BE2C (cell line): ENCODE measurements around the gene MORN5.

Source experiments
- DNase-seq: peaks from one replicate; pipeline ENCODE4 v3.0.0-alpha.2; 2020
- H3K27me3 ChIP-seq: fragments of 250-450 bp; sonication (Bioruptor Pico); 2 replicates; pipeline ENCODE4 v1.5.1; 2020; ENCODE audit warnings: mild to moderate bottlenecking
- H3K36me3 ChIP-seq: fragments of 250-450 bp; sonication (Bioruptor Pico); 2 replicates; pipeline ENCODE4 v1.5.1; 2020; ENCODE audit warnings: mild to moderate bottlenecking
- H3K4me1 ChIP-seq: fragments of 250-450 bp; sonication (Bioruptor Pico); 2 replicates; pipeline ENCODE4 v1.5.1; 2020
- H3K4me3 ChIP-seq: 2 replicates; pipeline ENCODE4 v1.5.1; 2011; ENCODE audit warnings: low read depth, low read length
- H3K9me3 ChIP-seq: fragments of 250-450 bp; sonication (Bioruptor Pico); 2 replicates; pipeline ENCODE4 v1.5.1; 2020
- TF ChIP-seq, protein P1 (sequence below): IDR thresholded peaks from 2 replicates; pipeline ENCODE4 v1.5.1; 2012; ENCODE audit warnings: mild to moderate bottlenecking, low read depth, low read length

MORN5 gene

DNA sequence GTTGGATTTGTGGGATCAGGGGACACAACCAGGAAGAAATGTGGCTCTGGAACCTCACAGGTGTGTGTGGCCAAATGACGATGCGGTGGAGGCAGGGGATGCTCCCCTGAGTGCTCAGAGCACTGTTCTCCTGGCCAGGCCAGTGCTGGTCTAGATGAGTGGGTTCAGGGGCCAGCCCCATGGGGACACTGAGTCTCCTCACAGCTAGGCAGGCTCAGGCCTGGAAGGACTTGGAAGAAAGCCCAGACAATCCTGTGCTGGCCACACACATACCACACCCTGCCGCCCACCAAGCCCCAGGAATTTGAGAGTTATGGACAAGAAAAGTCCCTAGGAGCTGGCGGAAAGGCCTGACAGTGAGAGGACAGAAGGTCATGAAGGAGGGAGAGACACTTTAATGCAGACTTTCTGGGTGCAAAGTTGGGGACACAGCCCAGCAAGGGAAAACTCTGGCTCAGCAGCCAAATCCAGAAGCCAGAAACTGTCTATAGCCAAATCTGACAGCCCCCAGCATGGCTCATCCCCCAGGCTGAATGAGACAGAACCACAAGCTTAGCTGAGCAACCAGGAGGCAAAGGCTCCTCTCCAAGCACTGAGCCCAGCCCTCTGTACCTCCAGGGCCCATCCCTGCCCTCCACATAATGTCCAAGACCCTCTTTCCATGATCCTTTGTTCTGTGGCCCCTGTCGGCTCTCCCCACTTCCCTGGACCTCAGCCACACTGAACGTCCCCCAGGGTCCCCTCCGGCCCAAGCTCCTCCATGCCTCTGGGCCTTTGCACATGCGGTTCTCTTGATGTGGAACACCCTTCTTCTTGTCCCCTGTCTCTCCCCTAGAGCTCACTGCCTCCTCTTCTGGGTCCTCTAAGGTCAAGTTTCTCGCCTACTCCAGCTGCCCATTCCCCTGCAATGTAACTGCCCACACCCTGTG lies 46.7 kb downstream of the MORN5 start:
- no peak for DNase-seq
- H3K27me3 ChIP-seq = peaks cover 12% of the 10 kb centered on the region
- TF ChIP-seq, protein P1, sequence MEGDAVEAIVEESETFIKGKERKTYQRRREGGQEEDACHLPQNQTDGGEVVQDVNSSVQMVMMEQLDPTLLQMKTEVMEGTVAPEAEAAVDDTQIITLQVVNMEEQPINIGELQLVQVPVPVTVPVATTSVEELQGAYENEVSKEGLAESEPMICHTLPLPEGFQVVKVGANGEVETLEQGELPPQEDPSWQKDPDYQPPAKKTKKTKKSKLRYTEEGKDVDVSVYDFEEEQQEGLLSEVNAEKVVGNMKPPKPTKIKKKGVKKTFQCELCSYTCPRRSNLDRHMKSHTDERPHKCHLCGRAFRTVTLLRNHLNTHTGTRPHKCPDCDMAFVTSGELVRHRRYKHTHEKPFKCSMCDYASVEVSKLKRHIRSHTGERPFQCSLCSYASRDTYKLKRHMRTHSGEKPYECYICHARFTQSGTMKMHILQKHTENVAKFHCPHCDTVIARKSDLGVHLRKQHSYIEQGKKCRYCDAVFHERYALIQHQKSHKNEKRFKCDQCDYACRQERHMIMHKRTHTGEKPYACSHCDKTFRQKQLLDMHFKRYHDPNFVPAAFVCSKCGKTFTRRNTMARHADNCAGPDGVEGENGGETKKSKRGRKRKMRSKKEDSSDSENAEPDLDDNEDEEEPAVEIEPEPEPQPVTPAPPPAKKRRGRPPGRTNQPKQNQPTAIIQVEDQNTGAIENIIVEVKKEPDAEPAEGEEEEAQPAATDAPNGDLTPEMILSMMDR = no peak
- no peaks in the 10 kb centered on the region for H3K9me3 ChIP-seq
- no peak overlapping the region for H3K4me3 ChIP-seq
- H3K36me3 ChIP-seq = no peaks in the 10 kb centered on the region
- no peaks in the 10 kb centered on the region for H3K4me1 ChIP-seq

DNA sequence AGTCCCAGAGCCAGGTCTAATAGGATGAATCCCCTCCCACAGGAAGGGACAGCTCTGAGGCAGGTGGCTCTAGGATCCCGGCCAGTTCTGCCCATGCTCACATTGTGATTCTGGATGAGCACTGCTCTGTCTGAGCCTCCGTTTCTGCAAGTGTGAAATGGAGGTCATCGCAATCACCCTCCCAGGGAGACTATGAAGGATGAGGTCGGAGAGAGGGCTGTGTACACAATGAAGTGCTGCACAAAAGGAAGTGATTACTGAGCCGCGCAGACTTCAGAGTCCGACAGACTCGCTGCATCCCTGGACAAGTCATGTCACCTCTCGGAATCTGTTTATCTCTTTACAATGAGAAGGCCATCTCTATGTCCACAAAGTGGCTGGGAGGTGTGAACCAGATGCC lies 47.4 kb downstream of the MORN5 start:
- Histone ChIP-seq H3K4me3 (no peak overlapping the region), H3K27me3 (peaks cover 19% of the 10 kb centered on the region), H3K36me3 (no peaks in the 10 kb centered on the region), H3K4me1 (no peaks in the 10 kb centered on the region), H3K9me3 (no peaks in the 10 kb centered on the region)
- TF ChIP-seq, protein P1 = no peak
- DNase-seq = no peak

DNA sequence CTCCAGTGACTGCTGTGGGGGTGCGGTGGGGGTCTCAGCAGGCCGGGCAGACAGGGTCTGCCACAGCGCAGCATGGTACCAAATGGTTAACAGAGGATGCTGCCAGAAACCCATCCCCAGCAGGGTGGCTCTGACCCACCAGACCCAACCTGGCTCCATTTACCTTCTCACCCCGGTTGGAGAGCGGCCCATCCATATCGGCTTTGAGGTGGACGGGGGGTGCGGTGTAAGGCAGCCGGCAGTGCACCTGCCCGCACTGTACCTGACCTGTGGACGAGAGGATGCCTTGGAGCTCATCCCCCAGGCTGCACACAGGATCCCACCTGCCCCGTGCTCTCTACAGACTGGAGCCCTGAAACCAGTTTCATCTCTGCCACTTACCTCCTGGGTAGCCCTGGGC lies 49.7 kb downstream of the MORN5 start:
- Histone ChIP-seq H3K9me3 (peaks cover 6% of the 10 kb centered on the region), H3K27me3 (peaks cover 40% of the 10 kb centered on the region), H3K36me3 (no peaks in the 10 kb centered on the region), H3K4me1 (peaks cover 3% of the 10 kb centered on the region), H3K4me3 (no peak overlapping the region)
- no peak for DNase-seq
- TF ChIP-seq, protein P1 = no peak

DNA sequence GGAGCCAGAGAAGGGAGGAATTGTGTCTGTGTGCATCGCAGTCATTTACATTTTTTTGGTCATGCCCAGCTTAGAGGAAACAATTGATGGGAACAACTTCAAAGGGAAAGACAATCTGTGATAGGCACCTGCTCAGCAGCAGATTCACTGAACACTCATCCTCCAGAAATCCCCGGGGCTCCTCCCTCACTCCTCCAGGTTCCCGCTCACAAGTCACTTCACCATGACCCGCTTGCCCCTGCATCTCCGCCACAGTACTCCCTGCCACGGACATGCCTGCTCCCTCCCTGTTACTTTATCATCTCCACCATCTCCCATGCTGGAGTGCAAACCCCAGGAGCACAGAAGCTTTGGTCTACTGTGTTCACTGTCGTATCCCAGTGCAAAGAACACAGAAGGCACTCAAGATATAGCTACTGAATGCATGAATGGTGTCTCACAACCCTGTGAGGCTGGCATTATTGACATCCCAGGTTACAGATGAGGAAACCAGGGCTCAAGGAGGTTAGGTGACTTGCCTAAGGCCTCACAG lies 52.8 kb downstream of the MORN5 start:
- no peak for DNase-seq
- Histone ChIP-seq H3K27me3 (peaks cover 71% of the 10 kb centered on the region), H3K4me3 (no peak overlapping the region), H3K4me1 (peaks cover 3% of the 10 kb centered on the region), H3K9me3 (peaks cover 6% of the 10 kb centered on the region), H3K36me3 (no peaks in the 10 kb centered on the region)
- TF ChIP-seq, protein P1 = no peak

DNA sequence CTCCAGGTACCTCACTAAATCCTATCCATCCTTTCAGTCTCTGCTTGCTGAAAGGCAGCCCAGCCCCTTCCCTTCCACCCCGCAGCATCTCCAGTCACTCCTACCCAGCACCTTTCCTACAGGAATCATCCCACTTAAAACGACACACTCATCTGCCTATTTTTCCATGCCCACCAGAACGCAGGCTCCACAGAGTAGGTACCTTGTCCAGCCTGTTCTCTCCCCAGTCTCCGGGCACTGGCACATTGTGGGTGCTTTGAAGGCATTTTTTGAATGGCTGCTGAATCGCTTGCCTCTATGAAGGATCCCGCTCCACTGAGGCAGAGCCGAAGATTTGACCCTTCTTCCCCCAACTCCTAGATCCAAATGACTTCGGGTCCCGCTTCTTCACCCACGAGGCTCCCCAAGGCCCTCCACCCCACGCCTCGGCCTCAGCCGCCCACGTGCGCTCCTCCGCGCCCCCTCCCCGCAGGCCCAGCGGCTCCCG lies 53.4 kb downstream of the MORN5 start:
- Histone ChIP-seq H3K9me3 (peaks cover 6% of the 10 kb centered on the region), H3K27me3 (peaks cover 77% of the 10 kb centered on the region), H3K36me3 (no peaks in the 10 kb centered on the region), H3K4me1 (peaks cover 3% of the 10 kb centered on the region), H3K4me3 (no peak overlapping the region; the same call in 1 of the 2 replicates)
- DNase-seq = no peak
- TF ChIP-seq, protein P1 = no peak
